ENCODE data around the gene SGCD.

The SGCD gene

GRCh38 chr5:156366521-156366920 lies 39.6 kb downstream of the SGCD start:
- peak; percentile 1 for DNase-seq (ENCODE audit: low read depth, low spot score)
- TF ChIP-seq, protein P1, sequence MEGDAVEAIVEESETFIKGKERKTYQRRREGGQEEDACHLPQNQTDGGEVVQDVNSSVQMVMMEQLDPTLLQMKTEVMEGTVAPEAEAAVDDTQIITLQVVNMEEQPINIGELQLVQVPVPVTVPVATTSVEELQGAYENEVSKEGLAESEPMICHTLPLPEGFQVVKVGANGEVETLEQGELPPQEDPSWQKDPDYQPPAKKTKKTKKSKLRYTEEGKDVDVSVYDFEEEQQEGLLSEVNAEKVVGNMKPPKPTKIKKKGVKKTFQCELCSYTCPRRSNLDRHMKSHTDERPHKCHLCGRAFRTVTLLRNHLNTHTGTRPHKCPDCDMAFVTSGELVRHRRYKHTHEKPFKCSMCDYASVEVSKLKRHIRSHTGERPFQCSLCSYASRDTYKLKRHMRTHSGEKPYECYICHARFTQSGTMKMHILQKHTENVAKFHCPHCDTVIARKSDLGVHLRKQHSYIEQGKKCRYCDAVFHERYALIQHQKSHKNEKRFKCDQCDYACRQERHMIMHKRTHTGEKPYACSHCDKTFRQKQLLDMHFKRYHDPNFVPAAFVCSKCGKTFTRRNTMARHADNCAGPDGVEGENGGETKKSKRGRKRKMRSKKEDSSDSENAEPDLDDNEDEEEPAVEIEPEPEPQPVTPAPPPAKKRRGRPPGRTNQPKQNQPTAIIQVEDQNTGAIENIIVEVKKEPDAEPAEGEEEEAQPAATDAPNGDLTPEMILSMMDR (IDR thresholded peaks at IDR 0.05; ENCODE audit: low read depth, low read length) = no peak
- no peak overlapping the region for H3K4me3 ChIP-seq (ENCODE audit: low read depth, low read length)
- in situ Hi-C loops (cut with HindIII; ENCODE audit: low sequenced_read_pairs) = no loop called here

DNA sequence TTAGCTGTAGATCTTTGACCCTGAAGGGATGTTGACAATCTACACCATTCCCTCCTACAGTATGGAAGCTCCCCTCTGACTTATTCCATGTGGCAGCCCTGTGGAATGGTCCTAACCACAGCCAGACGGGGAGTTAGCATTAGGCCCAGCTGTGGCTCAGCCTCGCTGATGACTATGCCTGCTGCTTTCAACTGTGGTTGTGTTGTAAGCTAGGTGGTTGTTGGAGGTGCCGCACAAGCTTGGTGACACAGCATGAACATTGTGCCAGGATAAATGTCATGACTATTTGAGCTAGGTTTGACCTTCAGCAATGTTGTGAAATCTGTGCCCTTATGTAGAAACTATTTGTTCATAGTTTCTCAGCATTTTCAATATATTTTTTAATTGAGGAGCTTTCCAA lies 40.6 kb downstream of the SGCD start:
- H3K4me3 ChIP-seq (ENCODE audit: low read depth, low read length) = no peak overlapping the region
- in situ Hi-C loops (cut with HindIII; ENCODE audit: low sequenced_read_pairs) = no loop called here
- DNase-seq (ENCODE audit: low read depth, low spot score) = peak; percentile 55
- TF ChIP-seq, protein P1 (IDR thresholded peaks at IDR 0.05; ENCODE audit: low read depth, low read length) = no peak

GRCh38 chr5:156375895-156376495 lies 49.0 kb downstream of the SGCD start:
- no peak overlapping the region for H3K4me3 ChIP-seq (ENCODE audit: low read depth, low read length)
- DNase-seq (ENCODE audit: low read depth, low spot score) = no peak
- TF ChIP-seq, protein P1 (IDR thresholded peaks at IDR 0.05; ENCODE audit: low read depth, low read length) = no peak
- in situ Hi-C loops (cut with HindIII; ENCODE audit: low sequenced_read_pairs) = no loop called here

DNA sequence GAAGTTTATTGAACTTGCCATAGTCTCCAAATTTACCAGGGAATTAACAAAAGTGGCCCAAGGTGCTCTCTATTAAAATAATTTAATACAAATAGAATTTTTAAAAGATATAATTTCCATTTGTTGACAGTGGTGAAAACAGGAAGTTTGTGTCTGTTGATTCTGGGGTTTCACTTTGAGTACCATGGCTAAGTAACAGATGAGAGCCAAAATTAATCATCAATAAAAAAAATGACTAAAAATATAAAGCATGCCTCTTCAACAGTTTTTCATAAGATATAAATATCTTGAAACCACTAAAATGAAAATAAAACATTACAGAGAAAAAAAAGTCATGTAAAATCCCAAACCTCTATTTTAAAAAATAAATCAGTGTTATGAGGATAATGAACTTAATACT lies 49.8 kb downstream of the SGCD start:
- TF ChIP-seq, protein P1 (IDR thresholded peaks at IDR 0.05; ENCODE audit: low read depth, low read length) = no peak
- in situ Hi-C loops (cut with HindIII; ENCODE audit: low sequenced_read_pairs) = no loop called here

GRCh38 chr5:156378159-156378558 lies 51.2 kb downstream of the SGCD start:
- no peak overlapping the region for H3K4me3 ChIP-seq (ENCODE audit: low read depth, low read length)
- no peak for DNase-seq (ENCODE audit: low read depth, low spot score)
- TF ChIP-seq, protein P1 (IDR thresholded peaks at IDR 0.05; ENCODE audit: low read depth, low read length) = no peak
- in situ Hi-C loops (cut with HindIII; ENCODE audit: low sequenced_read_pairs) = no loop called here

More for the DNA sequence above, 49.8 kb downstream of the SGCD start:
- H3K4me3 ChIP-seq (ENCODE audit: low read depth, low read length) = no peak overlapping the region
- DNase-seq (ENCODE audit: low read depth, low spot score) = no peak

DNA sequence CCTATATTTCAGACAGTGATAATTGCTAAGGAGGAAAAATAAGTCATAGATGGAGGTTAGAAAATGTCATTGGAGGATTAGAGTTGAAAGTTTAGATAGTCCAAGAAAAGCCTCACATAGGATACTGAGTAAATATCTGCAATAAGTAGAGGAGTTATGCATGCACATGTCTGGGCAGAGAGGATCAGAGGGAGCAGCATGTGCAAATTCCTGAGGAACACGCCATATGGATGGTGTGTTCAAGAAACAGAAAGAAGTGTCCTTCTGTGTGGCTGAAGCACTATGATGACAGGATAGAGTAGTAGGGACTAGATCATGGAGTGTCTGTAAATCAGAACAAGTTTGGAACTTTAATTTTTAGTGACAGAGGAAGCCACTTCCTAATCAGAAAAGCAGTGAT lies 52.2 kb downstream of the SGCD start:
- TF ChIP-seq, protein P1 (IDR thresholded peaks at IDR 0.05; ENCODE audit: low read depth, low read length) = no peak
- no peak overlapping the region for H3K4me3 ChIP-seq (ENCODE audit: low read depth, low read length)
- no peak for DNase-seq (ENCODE audit: low read depth, low spot score)
- in situ Hi-C loops (cut with HindIII; ENCODE audit: low sequenced_read_pairs) = no loop called here

Data from astrocyte of the spinal cord (primary cell).